GM11168 (cell line): ENCODE measurements around the gene SARDH.

ENCODE experiments used
- in situ Hi-C: fragments of 300-500 bp; cut with MboI; formaldehyde crosslinking; loops from one replicate; pipeline ENCODE4 v1.12.0; 2022; ENCODE audit warnings: low sequenced_read_pairs; ENCODE audit not compliant: unreplicated experiment

The SARDH gene, protein sequence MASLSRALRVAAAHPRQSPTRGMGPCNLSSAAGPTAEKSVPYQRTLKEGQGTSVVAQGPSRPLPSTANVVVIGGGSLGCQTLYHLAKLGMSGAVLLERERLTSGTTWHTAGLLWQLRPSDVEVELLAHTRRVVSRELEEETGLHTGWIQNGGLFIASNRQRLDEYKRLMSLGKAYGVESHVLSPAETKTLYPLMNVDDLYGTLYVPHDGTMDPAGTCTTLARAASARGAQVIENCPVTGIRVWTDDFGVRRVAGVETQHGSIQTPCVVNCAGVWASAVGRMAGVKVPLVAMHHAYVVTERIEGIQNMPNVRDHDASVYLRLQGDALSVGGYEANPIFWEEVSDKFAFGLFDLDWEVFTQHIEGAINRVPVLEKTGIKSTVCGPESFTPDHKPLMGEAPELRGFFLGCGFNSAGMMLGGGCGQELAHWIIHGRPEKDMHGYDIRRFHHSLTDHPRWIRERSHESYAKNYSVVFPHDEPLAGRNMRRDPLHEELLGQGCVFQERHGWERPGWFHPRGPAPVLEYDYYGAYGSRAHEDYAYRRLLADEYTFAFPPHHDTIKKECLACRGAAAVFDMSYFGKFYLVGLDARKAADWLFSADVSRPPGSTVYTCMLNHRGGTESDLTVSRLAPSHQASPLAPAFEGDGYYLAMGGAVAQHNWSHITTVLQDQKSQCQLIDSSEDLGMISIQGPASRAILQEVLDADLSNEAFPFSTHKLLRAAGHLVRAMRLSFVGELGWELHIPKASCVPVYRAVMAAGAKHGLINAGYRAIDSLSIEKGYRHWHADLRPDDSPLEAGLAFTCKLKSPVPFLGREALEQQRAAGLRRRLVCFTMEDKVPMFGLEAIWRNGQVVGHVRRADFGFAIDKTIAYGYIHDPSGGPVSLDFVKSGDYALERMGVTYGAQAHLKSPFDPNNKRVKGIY

DNA sequence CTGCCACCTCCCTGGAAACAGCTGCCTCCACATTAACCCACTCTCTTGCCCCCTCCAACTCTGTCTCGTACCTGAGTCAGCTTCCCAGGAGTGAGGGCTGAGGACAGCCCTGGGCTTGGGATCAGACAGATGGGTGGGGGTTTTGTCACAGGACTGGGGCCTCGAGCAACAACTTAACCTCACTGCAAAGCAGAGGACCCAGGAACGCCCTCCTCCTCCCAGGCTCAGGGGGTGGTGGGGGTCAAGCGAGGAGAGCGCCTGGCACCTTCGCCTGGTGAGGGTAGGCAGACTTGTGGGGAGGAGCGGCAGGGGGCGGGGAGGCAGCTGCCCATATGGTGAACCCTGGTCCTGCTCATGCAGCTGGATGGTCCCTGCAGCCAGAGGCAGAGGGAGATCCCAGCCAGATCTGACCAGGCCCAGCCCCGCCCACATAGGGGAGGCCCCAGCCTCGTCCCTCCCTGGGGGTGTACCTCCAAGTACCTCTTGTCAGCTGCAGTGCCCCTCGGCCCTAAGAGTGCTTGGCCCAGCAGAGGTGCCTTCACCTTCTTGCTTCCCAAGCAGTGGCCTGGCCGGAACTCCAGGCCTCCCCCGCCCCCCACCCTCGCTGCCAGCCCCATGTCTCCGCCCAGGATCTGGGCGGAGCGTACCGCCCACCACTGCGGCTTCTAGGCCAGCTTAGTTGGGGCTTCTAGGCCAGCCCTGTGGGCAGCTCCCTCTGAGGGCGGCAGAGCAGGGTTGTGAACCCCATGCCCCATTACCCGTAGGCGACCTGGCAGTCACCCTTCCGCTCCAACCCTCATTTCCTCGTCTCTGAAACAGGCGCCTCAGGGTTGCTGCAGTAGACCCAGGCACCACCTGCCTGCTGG, at the start of gene SARDH:
TSS of gene SARDH (minus strand) at position 579 of the 866 bp plus-strand sequence. CDS start 4,179 bp downstream, outside the sequence.
- in situ Hi-C loops, result no loop called here

DNA sequence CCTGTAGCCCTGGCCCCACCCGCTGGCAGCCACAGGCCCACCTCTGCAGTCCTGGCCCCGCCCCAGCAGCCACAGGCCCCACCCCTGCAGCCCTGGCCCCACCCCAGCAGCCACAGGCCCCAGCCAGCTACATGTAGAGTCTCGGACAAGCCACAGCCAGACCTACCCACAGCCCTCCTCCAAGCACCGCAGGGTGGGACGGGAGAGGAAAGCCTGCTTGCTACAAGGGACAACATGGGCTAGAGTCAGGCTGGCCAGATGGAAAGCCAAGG, 49.5 kb upstream of the SARDH start:
- in situ Hi-C loops, result loop anchor here (5.0 kb wide), 1 partner anchor 205 kb away; the partner anchor contains the start of gene VAV2

DNA sequence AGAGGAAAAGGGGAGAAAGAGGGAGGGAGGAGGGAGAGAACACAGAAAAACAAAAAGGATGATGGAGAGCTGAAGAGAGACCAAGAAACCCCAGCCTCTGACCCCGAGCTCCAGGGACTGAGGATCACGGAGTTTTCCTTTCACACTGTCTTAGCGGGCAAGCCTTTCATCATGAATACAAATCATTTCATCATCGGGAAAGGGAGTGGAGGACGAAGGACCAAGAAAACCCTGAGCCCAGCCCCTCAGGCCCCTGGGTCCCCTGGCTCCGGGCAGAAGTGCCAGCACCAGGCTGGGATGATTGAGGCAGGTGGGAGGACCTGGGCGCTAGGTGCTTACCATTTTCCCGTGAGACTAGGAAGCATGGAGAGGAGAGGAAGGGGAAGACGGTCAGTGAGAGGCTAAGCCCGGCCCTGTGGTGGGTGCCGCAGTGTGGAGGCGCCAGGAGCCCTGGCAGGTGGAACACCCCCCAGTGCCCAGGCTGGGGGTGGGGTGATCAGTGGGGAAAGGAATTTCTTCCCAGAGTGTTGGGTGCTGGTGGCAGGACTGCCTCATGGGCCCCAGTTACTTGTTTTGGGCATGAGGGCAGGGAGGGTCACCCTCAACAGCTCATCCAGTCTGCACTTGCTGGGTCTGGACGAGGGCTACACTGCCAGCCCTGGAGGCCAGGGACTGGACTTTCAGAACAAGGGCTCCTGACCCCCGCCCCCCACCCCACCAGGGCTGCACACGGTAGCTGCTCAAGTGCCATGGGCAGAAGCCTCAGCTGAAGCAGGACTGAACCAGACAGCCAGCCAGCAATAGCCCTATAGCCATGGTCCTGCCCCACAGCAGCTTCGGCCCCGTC, 49.0 kb upstream of the SARDH start:
- in situ Hi-C loops, result loop anchor here (5.0 kb wide), 1 partner anchor 205 kb away; the partner anchor contains the start of gene VAV2

DNA sequence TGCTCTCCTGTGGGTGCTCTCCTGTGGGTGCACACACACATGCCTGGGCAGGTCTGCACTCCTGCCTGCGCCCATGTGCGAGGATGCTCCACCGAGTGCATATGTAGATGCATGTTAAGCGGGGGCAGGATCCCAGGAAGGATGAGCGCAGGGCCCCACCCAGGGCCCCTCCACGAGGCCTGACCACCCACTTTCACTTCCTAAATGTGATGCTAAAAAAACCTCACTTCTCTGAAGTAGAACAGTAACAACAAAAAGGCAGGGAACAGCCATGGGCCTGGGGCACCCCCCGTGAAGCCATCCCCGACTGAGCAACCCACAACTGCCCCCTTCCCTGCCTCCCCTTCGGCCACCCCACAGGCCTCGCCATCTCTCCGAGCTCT, 48.2 kb upstream of the SARDH start:
- in situ Hi-C loops, result loop anchor here (5.0 kb wide), 1 partner anchor 206 kb away; the partner anchor contains the start of gene VAV2

DNA sequence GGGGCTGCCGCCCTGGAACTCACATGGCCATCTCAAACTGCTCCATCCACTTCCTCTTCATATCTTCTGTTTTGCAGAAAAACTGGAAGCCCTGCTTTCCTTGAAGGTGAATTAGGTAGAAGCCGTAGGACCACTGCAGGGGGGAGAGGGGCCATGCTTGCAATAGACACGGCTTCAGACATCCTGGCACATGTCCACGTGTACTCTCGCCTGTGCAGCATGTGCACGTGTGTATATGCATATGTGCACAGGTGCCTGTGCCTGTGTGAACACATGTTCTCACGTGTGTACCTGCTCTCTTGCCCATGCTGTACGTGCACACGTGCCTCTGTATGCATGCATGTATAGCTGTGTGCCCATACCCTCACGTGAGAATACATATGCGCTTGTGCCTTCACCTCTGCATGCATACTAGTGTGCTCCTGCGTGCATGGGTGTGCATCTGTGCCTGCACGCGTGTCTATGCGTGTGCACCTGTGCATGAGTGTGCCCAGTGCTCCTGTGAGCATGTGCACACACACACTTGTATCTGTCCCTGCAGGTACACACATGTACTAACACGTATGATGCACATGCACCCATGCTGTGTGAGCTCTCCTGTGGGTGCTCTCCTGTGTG, 47.7 kb upstream of the SARDH start:
- in situ Hi-C loops, result loop anchor here (5.0 kb wide), 1 partner anchor 206 kb away; the partner anchor contains the start of gene VAV2

DNA sequence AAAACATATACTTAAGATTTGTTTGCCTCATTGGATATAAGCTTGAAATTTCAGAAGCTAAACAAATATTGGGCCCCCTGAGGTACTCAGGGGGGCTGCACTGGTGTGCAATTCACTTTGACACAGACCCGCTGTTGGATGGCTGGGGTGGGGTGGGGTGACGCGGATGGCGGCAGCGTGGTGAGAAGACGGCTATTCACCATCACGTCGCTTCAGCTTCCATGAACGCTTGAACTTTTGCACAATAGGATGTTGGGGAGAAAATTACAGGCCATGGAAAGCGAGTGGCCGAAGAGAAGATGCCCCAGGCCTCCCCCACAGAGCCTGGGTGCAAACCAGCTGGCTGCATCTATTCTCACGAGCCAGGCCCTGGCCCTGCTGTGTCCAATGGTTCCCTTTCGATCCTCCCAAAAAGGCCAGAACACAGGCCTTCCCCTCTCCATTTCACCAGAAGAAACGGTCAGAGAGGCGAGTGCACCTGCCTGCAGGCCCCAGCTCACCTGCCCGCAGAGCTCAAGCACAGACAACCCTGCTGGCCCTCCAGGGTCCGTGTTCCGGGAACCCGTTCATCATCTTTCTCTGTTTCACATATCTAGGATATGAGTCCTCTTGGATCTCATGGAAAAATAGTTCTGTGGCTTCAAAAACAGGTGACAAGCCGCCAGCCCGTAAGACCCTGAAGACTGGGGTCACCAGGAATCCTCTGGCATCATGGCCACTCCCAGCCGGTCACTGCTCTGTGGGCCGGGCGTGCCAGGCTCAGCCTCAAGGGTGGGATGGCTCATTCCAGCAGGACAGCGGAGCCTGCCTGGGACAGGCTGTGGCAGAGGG, 46.8 kb upstream of the SARDH start:
- in situ Hi-C loops, result loop anchor here (5.0 kb wide), 1 partner anchor 207 kb away; the partner anchor contains the start of gene VAV2

DNA sequence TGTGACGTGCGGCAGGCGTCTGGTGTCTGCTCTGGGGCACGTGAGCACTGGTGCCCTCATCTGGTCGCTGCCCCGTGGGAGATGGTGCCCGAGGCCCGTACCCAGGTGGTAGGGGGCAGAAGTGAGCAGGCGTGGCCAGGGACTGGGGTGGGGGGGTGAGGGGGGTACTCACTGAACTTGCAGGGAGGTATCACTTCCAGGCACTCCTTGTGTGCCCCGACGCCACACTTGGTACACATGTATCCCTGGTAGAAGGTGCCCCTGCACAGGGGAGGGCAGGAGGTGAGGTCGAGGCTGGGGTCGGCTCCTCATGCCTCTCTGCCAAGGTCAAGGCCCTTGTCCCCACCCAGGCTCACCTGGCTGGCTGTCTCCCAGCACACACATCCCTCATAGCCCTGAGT, 45.2 kb upstream of the SARDH start:
- in situ Hi-C loops, result no loop called here

DNA sequence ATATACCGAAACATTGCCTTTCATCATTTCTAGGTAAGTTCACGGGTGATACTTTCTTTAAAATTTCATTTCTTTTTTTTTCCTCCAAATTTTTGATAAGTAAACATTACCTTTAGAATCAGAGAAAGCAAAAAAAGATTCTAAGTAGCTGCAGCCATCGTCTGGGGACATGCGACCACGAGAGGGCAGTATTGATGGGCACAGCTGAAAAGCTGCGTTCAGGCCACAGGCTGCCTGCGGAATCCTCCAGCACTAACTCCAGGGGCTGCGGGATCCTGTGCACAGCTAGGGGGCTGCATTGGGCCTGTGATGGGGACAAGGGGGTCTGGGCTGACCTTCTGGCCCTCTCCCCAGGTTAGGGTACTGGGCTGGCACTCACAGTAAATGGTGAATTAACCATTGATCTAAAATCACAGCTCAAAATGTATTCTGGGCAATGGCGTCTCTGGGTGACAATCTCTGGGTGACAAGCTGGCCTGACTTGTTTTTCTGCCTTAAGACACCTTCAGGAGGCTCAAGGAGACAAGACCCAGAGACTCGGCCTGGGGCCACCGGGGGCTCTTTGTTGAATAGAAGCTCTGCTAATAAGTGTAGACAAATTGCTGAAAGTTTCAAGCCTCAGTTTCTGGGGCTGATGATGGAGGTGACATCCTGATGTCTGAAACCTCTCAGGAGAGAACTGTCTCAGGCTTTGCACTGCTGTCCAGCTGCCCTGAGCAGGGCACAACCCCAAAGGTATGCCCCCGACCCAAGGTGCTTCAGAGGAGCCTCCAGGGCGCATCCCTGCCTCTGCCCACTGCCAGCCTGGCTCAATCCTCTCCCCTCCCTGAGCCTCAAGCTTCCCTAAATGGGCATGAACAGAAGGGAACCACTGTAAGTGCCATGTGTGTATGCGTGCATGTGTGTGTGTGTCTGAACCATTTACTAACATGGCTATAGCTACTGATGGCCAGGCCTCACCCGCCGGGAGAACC, 44.3 kb upstream of the SARDH start:
- in situ Hi-C loops, result no loop called here

DNA sequence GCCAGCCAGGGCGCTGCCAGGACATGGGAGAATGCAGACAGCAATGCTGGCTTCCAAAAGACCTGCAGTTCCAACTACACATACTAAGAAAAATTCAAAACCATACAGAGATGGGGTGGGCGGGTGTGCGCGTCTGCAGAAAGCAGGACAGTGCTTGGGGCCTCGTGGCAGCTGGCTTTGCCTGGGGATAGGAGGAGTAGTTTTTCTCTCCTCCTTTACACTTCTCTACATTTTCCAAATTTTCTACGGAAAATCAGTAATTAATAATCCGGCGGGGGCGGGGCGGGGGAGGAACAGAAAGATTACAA, 43.6 kb upstream of the SARDH start:
- in situ Hi-C loops, result no loop called here

DNA sequence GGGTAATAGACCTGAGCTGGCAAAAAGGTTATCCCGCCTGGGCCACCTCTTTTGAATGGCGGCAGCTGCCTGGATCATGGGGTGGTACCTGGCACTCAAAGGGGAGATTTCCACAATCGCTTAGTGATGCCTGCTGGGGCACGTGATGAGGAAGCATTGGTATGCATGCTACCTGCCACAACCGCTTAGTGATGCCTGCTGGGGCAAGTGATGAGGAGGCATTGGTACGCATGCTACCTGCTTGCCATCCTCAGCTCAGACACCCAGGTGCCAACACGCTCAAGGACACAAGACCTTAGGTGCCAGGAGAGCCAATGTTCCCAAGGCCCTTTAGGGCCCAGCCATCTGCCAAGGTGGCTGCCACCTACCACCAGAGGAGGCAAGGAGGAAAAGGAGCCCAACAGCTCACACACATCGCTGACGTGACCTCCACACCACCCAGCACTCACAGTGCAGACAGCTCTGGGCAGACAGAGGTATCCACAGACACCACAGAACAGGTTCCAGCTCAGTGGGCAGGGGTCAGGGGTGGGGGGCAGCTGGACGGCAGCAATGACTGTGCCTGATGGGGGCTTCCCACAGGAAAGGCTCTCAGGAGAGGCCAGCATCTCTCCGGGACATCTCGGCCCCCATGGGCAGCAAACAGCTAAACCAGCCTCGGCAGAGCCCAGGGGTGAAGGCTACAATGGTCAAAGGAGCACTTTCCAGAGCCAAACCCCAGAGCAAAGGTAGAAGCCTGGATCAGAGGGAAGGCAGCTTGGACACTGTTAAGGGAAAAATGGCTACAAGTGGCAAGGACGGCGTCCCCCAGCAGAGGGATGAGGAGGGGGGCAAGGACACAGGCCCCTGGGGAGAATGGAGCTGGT, 43.0 kb upstream of the SARDH start:
- in situ Hi-C loops, result no loop called here

DNA sequence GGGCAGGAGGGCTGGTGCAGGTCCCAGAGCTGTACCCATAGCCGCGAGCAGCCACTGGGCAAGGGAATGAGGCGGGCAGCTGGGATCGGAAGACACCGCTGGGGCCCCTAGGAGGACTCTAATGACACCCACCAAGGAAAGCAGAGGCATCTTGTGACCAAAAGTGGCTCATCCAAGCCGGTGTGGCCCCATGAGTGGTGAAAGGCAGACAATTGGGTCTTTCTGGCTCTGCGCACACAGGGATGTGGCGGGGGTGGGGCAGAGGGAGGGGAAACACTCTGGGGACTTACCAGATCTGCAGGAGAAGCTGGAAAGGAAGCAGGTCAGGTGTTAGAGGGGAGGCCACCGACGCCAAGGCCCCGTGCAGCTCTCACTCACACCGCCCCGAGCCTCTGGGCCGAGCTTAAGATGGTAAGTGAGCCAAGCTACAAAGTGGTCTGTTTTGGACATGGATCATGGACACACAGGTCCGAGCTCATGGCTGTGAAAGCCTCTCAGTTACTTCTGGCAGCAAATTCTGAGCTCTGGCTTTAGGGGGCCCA, 42.3 kb upstream of the SARDH start:
- in situ Hi-C loops, result no loop called here

DNA sequence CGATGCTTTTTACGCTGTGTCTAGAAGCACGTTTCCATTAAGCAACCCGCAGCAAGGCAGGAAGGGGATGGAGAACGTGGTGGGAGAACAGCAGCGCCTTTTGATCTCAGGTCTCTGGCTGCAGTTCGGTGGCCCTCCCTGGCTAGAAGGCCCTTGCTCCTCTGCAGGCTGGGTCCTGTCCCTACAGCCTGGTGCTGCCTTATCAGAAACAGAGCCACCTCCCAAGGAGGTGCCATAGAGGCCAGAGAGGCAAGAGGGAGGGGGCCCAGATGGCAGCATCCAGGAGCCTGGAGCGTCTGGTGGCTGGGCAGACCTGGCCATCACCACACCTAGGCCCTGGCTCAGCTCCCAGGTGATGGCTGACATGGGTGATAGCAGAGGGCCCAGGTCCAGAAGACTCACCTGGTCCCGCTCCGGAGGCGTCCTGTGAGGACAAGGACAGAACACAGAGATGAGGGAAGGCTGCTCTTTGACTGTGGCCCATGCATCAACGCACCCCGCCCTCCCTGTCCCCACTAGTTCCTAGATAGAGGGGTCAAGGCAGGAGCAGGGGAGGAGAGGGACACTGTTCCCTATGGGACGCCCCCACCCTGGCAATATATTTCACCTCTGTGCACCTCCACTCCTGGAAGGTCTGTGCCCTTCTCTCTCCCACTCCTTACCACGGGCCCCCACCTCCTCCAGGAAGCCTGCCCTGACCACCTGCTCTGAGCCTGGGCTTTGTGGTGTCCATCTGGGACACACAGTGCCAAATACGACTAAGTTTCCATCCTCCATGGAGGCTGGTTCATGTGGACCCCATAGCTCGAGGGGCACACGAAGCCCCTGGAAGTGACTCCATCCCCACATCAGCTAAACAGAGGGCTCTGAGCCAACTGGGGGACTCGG, 41.6 kb upstream of the SARDH start:
- in situ Hi-C loops, result no loop called here

DNA sequence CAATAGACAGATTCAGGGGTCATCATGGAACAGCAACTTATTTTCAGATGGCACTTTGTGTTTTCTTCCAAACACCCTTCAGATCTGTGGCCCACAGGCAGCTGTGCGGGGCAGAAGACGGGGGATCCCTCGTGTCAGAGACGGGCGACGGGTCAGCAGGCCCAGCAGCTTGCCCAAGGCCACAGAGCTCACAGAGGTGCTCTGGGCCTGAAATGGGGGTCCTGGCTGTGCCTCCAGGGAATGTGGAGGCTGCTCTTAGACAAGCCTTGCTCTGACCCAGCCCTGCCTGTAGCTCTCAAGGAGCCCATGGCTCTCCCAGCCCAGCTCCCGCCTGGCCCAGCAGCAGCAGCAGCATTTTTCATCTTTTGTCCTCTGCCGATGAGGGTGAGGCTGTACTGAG, 40.9 kb upstream of the SARDH start:
- in situ Hi-C loops, result no loop called here

DNA sequence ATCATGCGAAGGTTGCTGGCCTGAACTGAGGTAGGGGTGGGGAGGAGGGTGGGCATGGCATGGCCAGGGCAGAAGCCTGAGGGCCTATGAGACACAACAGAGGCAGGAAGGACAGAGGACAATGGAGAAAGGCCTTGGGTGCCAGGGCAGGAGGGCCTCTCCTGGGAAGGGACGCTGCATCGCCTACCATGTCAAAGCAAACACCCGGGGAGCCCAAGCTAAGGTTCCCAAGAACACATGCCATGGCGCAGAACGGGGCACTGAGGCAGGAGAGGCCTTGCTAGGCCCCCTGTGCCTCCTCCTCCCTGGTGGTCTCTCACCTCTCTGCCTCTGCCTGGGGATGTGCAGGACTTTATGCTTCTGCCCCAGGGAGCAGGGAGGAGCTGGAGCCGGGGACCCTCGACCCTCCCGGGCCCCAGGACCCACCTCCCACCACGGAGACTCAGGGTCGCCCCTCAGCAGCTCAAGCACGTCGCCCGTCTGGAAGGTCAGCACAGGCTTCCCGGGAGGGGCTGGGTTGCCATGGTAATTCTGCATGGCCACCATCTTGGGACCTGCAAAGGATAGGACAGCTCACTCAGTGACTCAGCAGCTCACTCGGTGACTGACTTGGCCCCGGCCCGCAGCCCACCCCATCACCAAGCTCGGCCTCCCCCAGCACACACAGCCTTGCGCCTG, 40.3 kb upstream of the SARDH start:
- in situ Hi-C loops, result no loop called here
